Glutamatergic neuron (in vitro differentiated cells): ENCODE measurements around the gene OR2F2. TPM values are rescaled to one million over a fixed set of nuclear protein-coding genes. Genes with fewer than 3 reads are reported as not detected.

Experiments used
- DNase-seq: peaks from one replicate; pipeline ENCODE4 v3.0.0; 2022
- H3K27ac Mint-ChIP-seq: one replicate; pipeline ENCODE4 v1.8.0; 2020; ENCODE audit warnings: mild to moderate bottlenecking, mixed read lengths, inconsistent platforms; ENCODE audit not compliant: unreplicated experiment
- H3K27me3 Mint-ChIP-seq: one replicate; pipeline ENCODE4 v1.8.0; 2020; ENCODE audit warnings: mild to moderate bottlenecking, moderate library complexity, mixed read lengths, inconsistent platforms; ENCODE audit not compliant: unreplicated experiment
- H3K36me3 Mint-ChIP-seq: one replicate; pipeline ENCODE4 v1.8.0; 2020; ENCODE audit warnings: mild to moderate bottlenecking, mixed read lengths, inconsistent platforms; ENCODE audit not compliant: unreplicated experiment
- H3K4me1 Mint-ChIP-seq: one replicate; pipeline ENCODE4 v1.8.0; 2020; ENCODE audit warnings: mild to moderate bottlenecking, low read depth, mixed read lengths, inconsistent platforms; ENCODE audit not compliant: unreplicated experiment
- H3K4me3 Mint-ChIP-seq: one replicate; pipeline ENCODE4 v1.8.0; 2020; ENCODE audit warnings: mild to moderate bottlenecking, mixed read lengths, inconsistent platforms; ENCODE audit not compliant: unreplicated experiment
- H3K9me3 Mint-ChIP-seq: one replicate; pipeline ENCODE4 v1.8.0; 2020; ENCODE audit warnings: mild to moderate bottlenecking, moderate library complexity, mixed read lengths, inconsistent platforms; ENCODE audit not compliant: unreplicated experiment
- CTCF ChIP-seq: fragments of 200-600 bp; sonication (generic); IDR thresholded peaks from one replicate; pipeline ENCODE4 v1.5.0; 2021; ENCODE audit not compliant: partially characterized antibody, unreplicated experiment
- total RNA-seq: library from RNA; stranded (reverse); fragmentation: NEBNext Ultra II Directional; extraction: Animal tissue kit (Norgen Biotek cat#: 25700); gene quantifications from one replicate; pipeline ENCODE4 v1.2.1, GENCODE V29; 2021; ENCODE audit not compliant: unreplicated experiment

The OR2F2 gene
- total RNA-seq, 1 donor from 2014 or later = not detected

GRCh38 chr7:143906895-143907294 is 28.1 kb upstream of the OR2F2 start:
- H3K27ac Mint-ChIP-seq = no peak overlapping the region

GRCh38 chr7:143908120-143908519 is 26.9 kb upstream of the OR2F2 start:
- Mint-ChIP-seq H3K27me3 (no peaks in the 10 kb centered on the region), H3K27ac (no peak overlapping the region), H3K9me3 (peaks cover 3% of the 10 kb centered on the region), H3K4me3 (no peak overlapping the region), H3K4me1 (peaks cover 13% of the 10 kb centered on the region), H3K36me3 (no peaks in the 10 kb centered on the region)
- no peak for DNase-seq
- no peak for TF ChIP-seq CTCF

More at GRCh38 chr7:143906895-143907294, 28.1 kb upstream of the OR2F2 start:
- DNase-seq = no peak
- no peaks in the 10 kb centered on the region for H3K36me3 Mint-ChIP-seq
- peaks cover 15% of the 10 kb centered on the region for H3K4me1 Mint-ChIP-seq
- no peaks in the 10 kb centered on the region for H3K27me3 Mint-ChIP-seq
- TF ChIP-seq CTCF = no peak
- peaks cover 3% of the 10 kb centered on the region for H3K9me3 Mint-ChIP-seq
- H3K4me3 Mint-ChIP-seq = no peak overlapping the region

GRCh38 chr7:143909863-143910262 is 25.2 kb upstream of the OR2F2 start:
- H3K9me3 Mint-ChIP-seq = no peaks in the 10 kb centered on the region
- H3K4me1 Mint-ChIP-seq = peaks cover 13% of the 10 kb centered on the region
- DNase-seq = no peak
- no peak for TF ChIP-seq CTCF
- no peaks in the 10 kb centered on the region for H3K27me3 Mint-ChIP-seq
- H3K27ac Mint-ChIP-seq = no peak overlapping the region
- no peaks in the 10 kb centered on the region for H3K36me3 Mint-ChIP-seq
- H3K4me3 Mint-ChIP-seq = no peak overlapping the region

- no peaks in the 10 kb centered on the region for H3K9me3 Mint-ChIP-seq
- peaks cover 9% of the 10 kb centered on the region for H3K4me1 Mint-ChIP-seq
- no peak overlapping the region for H3K27ac Mint-ChIP-seq
- no peak for DNase-seq
- no peaks in the 10 kb centered on the region for H3K36me3 Mint-ChIP-seq
- H3K27me3 Mint-ChIP-seq = no peaks in the 10 kb centered on the region
- no peak overlapping the region for H3K4me3 Mint-ChIP-seq
- TF ChIP-seq CTCF = no peak
Measured at GRCh38 chr7:143910473-143911248, 24.4 kb upstream of the OR2F2 start.

- Mint-ChIP-seq H3K27me3 (no peaks in the 10 kb centered on the region), H3K9me3 (no peaks in the 10 kb centered on the region), H3K27ac (no peak overlapping the region), H3K4me3 (no peak overlapping the region), H3K36me3 (no peaks in the 10 kb centered on the region), H3K4me1 (peaks cover 9% of the 10 kb centered on the region)
- DNase-seq = no peak
- no peak for TF ChIP-seq CTCF
Measured at GRCh38 chr7:143913945-143914615, 21.0 kb upstream of the OR2F2 start.
